Measurements from ENCODE around the gene TOPBP1. TPM values are rescaled to one million over a fixed set of nuclear protein-coding genes. Genes with fewer than 3 reads are reported as not detected.

TOPBP1 gene
- total RNA-seq, 2 donors from 2014 or later, result 49.2 to 52.3 TPM

DNA sequence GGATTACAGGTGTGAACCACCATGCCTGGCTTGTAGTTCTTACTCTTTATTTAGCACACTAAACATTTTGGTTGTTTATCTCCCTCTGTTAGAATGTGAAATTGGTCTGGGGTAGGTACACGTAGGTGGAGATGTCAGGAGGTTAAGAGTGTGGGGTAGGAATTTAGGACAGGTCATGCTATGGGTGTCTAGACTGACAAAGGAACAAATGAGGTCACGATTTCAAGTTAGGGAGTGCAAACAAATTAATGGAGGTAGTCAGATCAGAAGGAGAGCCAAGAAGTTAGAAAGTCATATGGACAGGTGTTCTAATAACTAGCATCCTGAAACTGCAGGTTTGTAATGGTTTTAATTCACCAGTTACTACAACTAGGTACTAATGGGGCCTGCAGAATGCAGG is 68.5 kb downstream of the TOPBP1 start:
- TF ChIP-seq, protein P1, sequence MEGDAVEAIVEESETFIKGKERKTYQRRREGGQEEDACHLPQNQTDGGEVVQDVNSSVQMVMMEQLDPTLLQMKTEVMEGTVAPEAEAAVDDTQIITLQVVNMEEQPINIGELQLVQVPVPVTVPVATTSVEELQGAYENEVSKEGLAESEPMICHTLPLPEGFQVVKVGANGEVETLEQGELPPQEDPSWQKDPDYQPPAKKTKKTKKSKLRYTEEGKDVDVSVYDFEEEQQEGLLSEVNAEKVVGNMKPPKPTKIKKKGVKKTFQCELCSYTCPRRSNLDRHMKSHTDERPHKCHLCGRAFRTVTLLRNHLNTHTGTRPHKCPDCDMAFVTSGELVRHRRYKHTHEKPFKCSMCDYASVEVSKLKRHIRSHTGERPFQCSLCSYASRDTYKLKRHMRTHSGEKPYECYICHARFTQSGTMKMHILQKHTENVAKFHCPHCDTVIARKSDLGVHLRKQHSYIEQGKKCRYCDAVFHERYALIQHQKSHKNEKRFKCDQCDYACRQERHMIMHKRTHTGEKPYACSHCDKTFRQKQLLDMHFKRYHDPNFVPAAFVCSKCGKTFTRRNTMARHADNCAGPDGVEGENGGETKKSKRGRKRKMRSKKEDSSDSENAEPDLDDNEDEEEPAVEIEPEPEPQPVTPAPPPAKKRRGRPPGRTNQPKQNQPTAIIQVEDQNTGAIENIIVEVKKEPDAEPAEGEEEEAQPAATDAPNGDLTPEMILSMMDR (conservative IDR thresholded peaks at IDR 0.05), result no peak
- Mint-ChIP-seq H3K27ac (no peak overlapping the region), H3K4me1 (peaks cover 5% of the 10 kb centered on the region), H3K4me3 (no peak overlapping the region), H3K36me3 (ENCODE audit: low read depth) (peaks cover 16% of the 10 kb centered on the region), H3K27me3 (ENCODE audit: insufficient read depth) (no peaks in the 10 kb centered on the region), H3K9me3 (no peaks in the 10 kb centered on the region)
- no peak for DNase-seq
- 93 to 100% methylated on average over 2 of the region's 2 CpGs for WGBS, 2 experiments (ENCODE audit: insufficient coverage in 1 of 2, insufficient read length in 1 of 2)
- Histone ChIP-seq H3K9me3 (ENCODE audit: control insufficient read depth, low read length) (no peaks in the 10 kb centered on the region), H3K27me3 (ENCODE audit: control insufficient read depth, insufficient read depth, low read length, poor library complexity, severe bottlenecking) (no peaks in the 10 kb centered on the region), H3K4me3 (ENCODE audit: low read length) (no peak overlapping the region), H3K27ac (ENCODE audit: low read depth, low read length) (no peak overlapping the region), H3K9ac (ENCODE audit: extremely low read depth, low read length, poor library complexity, severe bottlenecking) (no peak overlapping the region), H3K4me1 (ENCODE audit: control insufficient read depth, insufficient read depth, low read length) (peaks cover under 1% of the 10 kb centered on the region), H3K36me3 (ENCODE audit: control insufficient read depth, insufficient read depth, low read length) (peaks cover 21% of the 10 kb centered on the region)

DNA sequence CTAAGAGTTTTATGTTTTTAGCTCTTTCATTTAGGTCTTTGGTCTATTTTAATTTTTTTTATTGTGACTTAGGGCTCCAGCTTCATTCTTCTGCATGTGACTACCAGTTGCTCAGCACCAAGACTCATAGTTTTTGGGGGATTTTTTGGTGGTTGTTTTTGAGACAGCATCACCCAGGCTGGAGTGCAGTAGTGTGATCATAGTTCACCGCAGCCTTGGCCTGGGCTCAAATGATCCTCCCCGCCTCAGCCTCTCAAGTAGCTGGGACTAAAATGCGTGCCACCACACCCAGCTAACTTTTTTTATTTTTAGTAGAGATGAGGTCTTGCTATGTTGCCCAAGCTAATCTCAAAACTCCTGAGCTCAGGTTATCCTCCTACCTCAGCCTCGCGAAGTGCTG is 68.9 kb downstream of the TOPBP1 start:
- 100% methylated on average over 3 to 5 of the region's 5 CpGs for WGBS, 2 experiments (ENCODE audit: insufficient coverage in 1 of 2, insufficient read length in 1 of 2)
- Histone ChIP-seq H3K9me3 (ENCODE audit: control insufficient read depth, low read length) (no peaks in the 10 kb centered on the region), H3K4me1 (ENCODE audit: control insufficient read depth, insufficient read depth, low read length) (no peaks in the 10 kb centered on the region), H3K27ac (ENCODE audit: low read depth, low read length) (no peak overlapping the region), H3K27me3 (ENCODE audit: control insufficient read depth, insufficient read depth, low read length, poor library complexity, severe bottlenecking) (no peaks in the 10 kb centered on the region), H3K4me3 (ENCODE audit: low read length) (no peak overlapping the region), H3K36me3 (ENCODE audit: control insufficient read depth, insufficient read depth, low read length) (peaks cover 25% of the 10 kb centered on the region), H3K9ac (ENCODE audit: extremely low read depth, low read length, poor library complexity, severe bottlenecking) (no peak overlapping the region)
- no peak overlapping the region for H3K27ac Mint-ChIP-seq
- TF ChIP-seq, protein P1 (conservative IDR thresholded peaks at IDR 0.05), result no peak
- peaks cover under 1% of the 10 kb centered on the region for H3K4me1 Mint-ChIP-seq
- H3K27me3 Mint-ChIP-seq (ENCODE audit: insufficient read depth), result no peaks in the 10 kb centered on the region
- H3K4me3 Mint-ChIP-seq, result no peak overlapping the region
- no peaks in the 10 kb centered on the region for H3K9me3 Mint-ChIP-seq
- peaks cover 20% of the 10 kb centered on the region for H3K36me3 Mint-ChIP-seq (ENCODE audit: low read depth)
- no peak for DNase-seq

DNA sequence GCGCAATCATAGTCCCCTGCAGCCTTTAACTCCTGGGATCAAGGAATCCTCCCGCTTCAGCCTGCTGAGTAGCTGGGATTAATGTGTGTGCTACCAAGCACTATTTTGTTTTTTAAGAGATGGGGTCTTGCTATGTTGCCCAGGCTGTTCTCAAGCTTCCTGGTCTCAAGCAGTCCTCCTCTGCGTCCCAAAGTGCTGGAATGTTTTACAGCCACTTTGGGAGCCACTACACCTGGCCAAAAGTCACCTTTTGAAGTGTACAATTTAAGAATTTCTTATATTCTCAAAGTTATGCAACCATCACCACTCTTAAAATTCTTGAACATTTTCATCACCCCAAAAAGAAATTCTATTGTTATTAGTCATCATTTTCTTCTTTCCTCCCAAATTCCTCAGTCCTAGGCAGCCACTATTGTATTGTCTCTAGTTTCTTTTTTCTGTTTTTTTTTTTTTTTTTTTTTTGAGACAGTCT is 70.4 kb downstream of the TOPBP1 start:
- H3K9ac ChIP-seq (ENCODE audit: extremely low read depth, low read length, poor library complexity, severe bottlenecking), result no peak overlapping the region
- no peak overlapping the region for H3K27ac Mint-ChIP-seq
- no peaks in the 10 kb centered on the region for H3K9me3 Mint-ChIP-seq
- H3K36me3 Mint-ChIP-seq (ENCODE audit: low read depth), result peaks cover 31% of the 10 kb centered on the region
- no peaks in the 10 kb centered on the region for H3K27me3 ChIP-seq (ENCODE audit: control insufficient read depth, insufficient read depth, low read length, poor library complexity, severe bottlenecking)
- H3K4me1 Mint-ChIP-seq, result no peaks in the 10 kb centered on the region
- no peak for DNase-seq
- no peak overlapping the region for H3K4me3 Mint-ChIP-seq
- TF ChIP-seq, protein P1 (conservative IDR thresholded peaks at IDR 0.05), result no peak
- WGBS, 2 experiments (ENCODE audit: insufficient coverage in 1 of 2, insufficient read length in 1 of 2), result 96% methylated on average over 3 of the region's 3 CpGs; no CpG with 5 or more reads in 1 of the 2 experiments
- H3K27me3 Mint-ChIP-seq (ENCODE audit: insufficient read depth), result no peaks in the 10 kb centered on the region
- no peaks in the 10 kb centered on the region for H3K9me3 ChIP-seq (ENCODE audit: control insufficient read depth, low read length)
- H3K36me3 ChIP-seq (ENCODE audit: control insufficient read depth, insufficient read depth, low read length), result peaks cover 40% of the 10 kb centered on the region
- H3K4me3 ChIP-seq (ENCODE audit: low read length), result no peak overlapping the region
- H3K27ac ChIP-seq (ENCODE audit: low read depth, low read length), result no peak overlapping the region
- no peaks in the 10 kb centered on the region for H3K4me1 ChIP-seq (ENCODE audit: control insufficient read depth, insufficient read depth, low read length)
